ENCODE results near the gene TAF10.

Gene TAF10

GRCh38 chr11:6640036-6640984, 28.3 kb upstream of the TAF10 start:
- DNase-seq = no peak

- no peak for DNase-seq
Measured at GRCh38 chr11:6638429-6638828, 26.4 kb upstream of the TAF10 start.

GRCh38 chr11:6637871-6638270, 25.9 kb upstream of the TAF10 start:
- no peak for DNase-seq

GRCh38 chr11:6636480-6636879, 24.5 kb upstream of the TAF10 start:
- no peak for DNase-seq

- no peak for DNase-seq
Measured at GRCh38 chr11:6635082-6635932, 23.3 kb upstream of the TAF10 start.

- DNase-seq = no peak
Measured at GRCh38 chr11:6634534-6634933, 22.5 kb upstream of the TAF10 start.

- no peak for DNase-seq
Measured at GRCh38 chr11:6633422-6634408, 21.7 kb upstream of the TAF10 start.

- no peak for DNase-seq
Measured at GRCh38 chr11:6632116-6633073, 20.4 kb upstream of the TAF10 start.

GRCh38 chr11:6631361-6631890, 19.4 kb upstream of the TAF10 start:
- DNase-seq = no peak

GRCh38 chr11:6630632-6631291, 18.7 kb upstream of the TAF10 start:
- DNase-seq = no peak

GRCh38 chr11:6629892-6630631, 18.0 kb upstream of the TAF10 start:
- no peak for DNase-seq

GRCh38 chr11:6629573-6629891, 17.5 kb upstream of the TAF10 start:
- DNase-seq = no peak

GRCh38 chr11:6628526-6628925, 16.5 kb upstream of the TAF10 start:
- no peak for DNase-seq

- DNase-seq = no peak
Measured at GRCh38 chr11:6627762-6628241, 15.8 kb upstream of the TAF10 start.

GRCh38 chr11:6626971-6627761, 15.2 kb upstream of the TAF10 start:
- DNase-seq = no peak

GRCh38 chr11:6625832-6626420, 13.9 kb upstream of the TAF10 start:
- DNase-seq = no peak

- DNase-seq = no peak
Measured at GRCh38 chr11:6625156-6625831, 13.3 kb upstream of the TAF10 start.
